Activated T-cell treated with anti-CD3 and anti-CD28 coated beads, Interleukin-2, amount 50 U/mL, for 48 hours (primary cell): ENCODE results near the gene SH2D3C.

Experiments used
- DNase-seq, 2 experiments: peaks; one replicate each; pipeline ENCODE4 v3.0.0-alpha.2; 2020

Gene SH2D3C

GRCh38 chr9:127715470-127716337 lies 62.8 kb downstream of the SH2D3C start, which contains the start of the genes PTRH1 and TTC16:
PTRH1 (minus strand) TSS chr9:127715663; CDS start chr9:127715639, 24 bp downstream.
TTC16 (plus strand) TSS chr9:127716079; CDS start chr9:127716146, 67 bp downstream.
- peak; percentile 98 for DNase-seq

- peak in 1 of 2 experiments; percentile 28 for DNase-seq
Observed at GRCh38 chr9:127714951-127715469, 63.5 kb downstream of the SH2D3C start.

GRCh38 chr9:127714020-127714750 lies 64.3 kb downstream of the SH2D3C start:
- DNase-seq, result no peak

GRCh38 chr9:127712867-127713266 lies 65.6 kb downstream of the SH2D3C start:
- DNase-seq, result no peak

- DNase-seq, result no peak
Observed at GRCh38 chr9:127712371-127712770, 66.1 kb downstream of the SH2D3C start.

GRCh38 chr9:127711831-127712274 lies 66.6 kb downstream of the SH2D3C start:
- DNase-seq, result no peak

GRCh38 chr9:127711226-127711701 lies 67.2 kb downstream of the SH2D3C start:
- peak in 1 of 2 experiments; percentile 37 for DNase-seq

GRCh38 chr9:127710204-127710783 lies 68.2 kb downstream of the SH2D3C start:
- DNase-seq, result no peak

GRCh38 chr9:127708952-127709587 lies 69.4 kb downstream of the SH2D3C start:
- DNase-seq, result no peak

GRCh38 chr9:127707766-127708165 lies 70.7 kb downstream of the SH2D3C start:
- peak; percentile 41 to 55 for DNase-seq

GRCh38 chr9:127706836-127707241 lies 71.6 kb downstream of the SH2D3C start, which contains the start of gene CFAP157:
CFAP157 (plus strand) TSS chr9:127706988; CDS start chr9:127707032, 44 bp downstream.
- DNase-seq, result no peak

GRCh38 chr9:127705577-127706379 lies 72.7 kb downstream of the SH2D3C start:
- DNase-seq, result no peak

GRCh38 chr9:127703289-127703946 lies 75.0 kb downstream of the SH2D3C start:
- DNase-seq, result no peak

GRCh38 chr9:127700594-127701255 lies 77.7 kb downstream of the SH2D3C start:
- DNase-seq, result no peak

- no peak for DNase-seq
Observed at GRCh38 chr9:127700140-127700539, 78.3 kb downstream of the SH2D3C start.

GRCh38 chr9:127698985-127699670 lies 79.3 kb downstream of the SH2D3C start:
- DNase-seq, result peak; percentile 90 to 93

GRCh38 chr9:127698386-127698785 lies 80.1 kb downstream of the SH2D3C start:
- DNase-seq, result no peak

GRCh38 chr9:127697575-127697974 lies 80.9 kb downstream of the SH2D3C start:
- DNase-seq, result no peak

- DNase-seq, result no peak
Observed at GRCh38 chr9:127694890-127695720, 83.4 kb downstream of the SH2D3C start.
